DND-41 (cell line): ENCODE results near the gene XK.

Experiments used
- CTCF ChIP-seq: IDR thresholded peaks from 2 replicates; pipeline ENCODE4 v1.5.1; 2012; ENCODE audit warnings: borderline replicate concordance, low read length, moderate library complexity, mild to moderate bottlenecking; ENCODE audit not compliant: poor library complexity, severe bottlenecking; ENCODE audit errors: extremely low read depth
- EZH2 ChIP-seq: IDR thresholded peaks from 3 replicates; pipeline ENCODE4 v1.6.1; 2012; ENCODE audit warnings: borderline replicate concordance, low read depth, mild to moderate bottlenecking, moderate library complexity, low read length, inconsistent platforms; ENCODE audit not compliant: severe bottlenecking

GRCh38 chrX:37717708-37718107 lies 32.1 kb downstream of the XK start:
- no peak for TF ChIP-seq CTCF
- no peak for TF ChIP-seq EZH2
